8988T (cell line): ENCODE measurements around the gene NHEJ1.

Source experiments
- DNase-seq: peaks from one replicate; pipeline ENCODE4 v3.0.0; 2011

The NHEJ1 gene

DNA sequence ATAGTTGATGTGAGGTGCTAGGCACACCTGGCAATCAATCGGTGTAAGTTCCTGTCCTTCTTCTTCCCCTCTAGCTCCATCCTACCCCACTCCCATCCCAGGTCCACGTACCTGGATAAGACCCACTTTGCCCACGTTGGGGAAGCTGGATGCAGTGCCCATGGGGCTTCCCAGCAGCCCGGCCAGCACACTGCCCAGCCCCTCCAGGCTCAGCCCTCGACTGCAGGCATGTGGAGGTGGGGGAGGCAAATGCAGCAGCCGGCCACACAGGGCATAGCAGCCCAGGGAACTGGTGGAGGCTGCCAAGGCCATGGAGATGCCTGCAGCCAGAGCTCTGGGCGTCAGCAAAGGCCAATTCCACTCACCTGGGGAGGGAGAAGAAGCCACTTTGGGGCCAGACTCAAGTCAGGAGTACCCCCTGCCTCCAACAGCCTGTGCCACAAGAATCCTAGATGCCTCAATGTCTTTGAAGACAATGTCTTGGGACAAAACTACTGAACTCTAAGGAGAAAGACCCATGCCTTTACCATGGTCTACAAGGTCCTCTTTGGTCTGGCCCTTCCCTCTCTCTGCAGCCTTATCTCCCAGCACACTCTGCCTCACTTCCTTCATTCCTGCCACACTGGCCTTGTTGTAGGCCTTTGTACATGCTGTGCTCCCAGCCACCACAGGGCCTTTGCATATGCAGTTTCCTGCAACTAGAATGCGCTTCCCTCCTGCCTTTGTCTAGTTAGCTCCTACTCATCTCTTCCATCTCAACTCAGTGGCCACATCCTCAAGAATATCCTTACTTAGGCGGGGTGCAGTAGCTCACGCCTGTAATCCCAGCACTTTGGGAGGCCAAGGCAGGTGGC lies 4.7 kb upstream of the NHEJ1 start:
- no peak for DNase-seq

DNA sequence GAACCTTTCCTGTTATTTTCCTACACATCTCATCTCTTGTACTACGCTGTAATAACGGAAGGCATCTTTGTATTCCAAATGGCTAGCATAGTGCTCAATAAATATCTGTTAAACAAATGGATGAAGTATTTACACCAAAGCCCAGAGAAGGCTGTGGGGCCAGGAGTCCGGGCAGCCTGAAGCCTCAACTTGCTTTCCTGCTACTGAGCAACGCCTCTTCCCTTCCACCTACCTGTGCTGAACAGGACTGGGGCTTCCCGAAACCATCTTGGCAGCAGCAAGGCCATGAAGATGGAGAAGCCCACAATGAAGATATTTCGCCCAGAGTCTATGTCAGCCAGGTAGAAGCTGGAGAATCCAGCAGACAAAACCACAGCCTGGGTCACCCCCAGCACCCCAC lies 2.5 kb upstream of the NHEJ1 start:
- DNase-seq = no peak

DNA sequence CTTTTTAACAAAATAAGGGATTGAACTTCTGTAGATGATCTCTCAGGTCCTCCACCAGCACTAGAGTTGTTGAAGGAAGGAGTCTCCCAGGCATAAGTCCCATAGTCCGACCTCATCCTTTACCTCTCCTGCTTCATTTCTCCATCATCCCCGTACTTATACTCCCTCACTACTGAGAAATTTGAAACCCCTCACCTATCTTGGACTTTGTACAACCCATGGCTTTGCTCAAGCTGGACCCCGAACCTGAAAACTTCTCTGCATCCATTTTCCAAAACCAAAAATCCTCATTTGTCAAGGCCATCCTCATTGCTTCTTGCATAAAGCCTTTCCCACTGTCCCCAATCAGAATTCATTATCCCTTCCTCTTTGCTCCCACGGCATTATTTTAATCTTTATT lies 482 bp upstream of the NHEJ1 start:
- DNase-seq = no peak

DNA sequence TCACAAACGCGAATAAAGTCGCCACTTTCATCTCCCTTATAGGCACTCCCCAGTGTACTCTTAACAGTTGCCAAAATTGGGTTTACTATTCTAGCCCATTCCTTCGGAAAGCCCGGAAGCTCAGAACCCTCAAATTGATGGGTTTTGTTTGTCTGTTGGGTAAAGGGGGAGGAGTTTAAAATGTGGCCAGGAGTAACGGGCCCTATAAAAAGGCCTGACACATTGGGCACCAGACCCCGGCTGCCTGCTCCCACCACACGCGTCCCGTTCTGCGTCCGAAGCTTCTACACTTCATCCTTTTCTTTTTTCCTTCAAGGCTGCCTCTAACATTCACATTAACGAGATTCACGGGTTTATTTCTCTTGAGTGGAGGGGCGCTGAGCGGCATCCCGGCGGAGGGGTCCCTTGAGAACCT lies 837 bp downstream of the NHEJ1 start:
- no peak for DNase-seq

DNA sequence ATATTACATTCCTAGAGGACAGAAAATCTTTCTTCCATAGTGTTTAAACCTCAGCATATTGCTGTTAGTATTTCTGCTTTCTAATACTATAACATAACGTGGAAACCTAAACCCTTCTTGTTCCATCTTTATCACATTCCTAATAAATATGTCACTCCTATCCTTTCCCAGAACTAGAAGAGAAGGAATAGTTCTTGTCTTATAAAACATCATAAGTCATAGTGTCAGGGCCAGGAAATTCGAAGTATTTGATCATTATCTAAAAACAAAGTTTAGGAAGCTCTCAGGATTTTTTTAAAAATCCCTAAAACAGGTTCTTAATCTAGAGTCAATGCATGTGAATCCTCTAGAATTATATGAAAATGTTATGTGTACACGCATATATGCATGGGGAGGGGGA lies 2.0 kb downstream of the NHEJ1 start:
- no peak for DNase-seq

DNA sequence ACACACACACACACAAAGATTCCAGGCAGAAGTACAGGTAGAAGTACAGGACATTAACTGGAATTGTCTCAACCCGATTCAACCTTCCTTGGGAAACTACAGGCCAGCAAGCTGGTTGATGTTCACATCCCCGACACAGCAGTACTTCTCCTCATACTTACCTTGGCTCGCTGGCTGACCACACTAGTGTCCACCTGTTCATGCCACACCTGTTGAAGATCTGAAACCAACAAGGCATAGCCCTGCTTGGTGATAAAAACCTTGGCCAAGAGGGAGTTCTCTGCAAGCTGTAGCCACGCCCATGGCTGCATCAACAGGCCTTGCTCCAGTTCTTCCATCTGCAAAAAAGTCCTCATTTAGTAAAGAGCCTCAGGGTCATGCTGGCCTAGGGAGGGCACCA lies 2.6 kb downstream of the NHEJ1 start:
- no peak for DNase-seq

DNA sequence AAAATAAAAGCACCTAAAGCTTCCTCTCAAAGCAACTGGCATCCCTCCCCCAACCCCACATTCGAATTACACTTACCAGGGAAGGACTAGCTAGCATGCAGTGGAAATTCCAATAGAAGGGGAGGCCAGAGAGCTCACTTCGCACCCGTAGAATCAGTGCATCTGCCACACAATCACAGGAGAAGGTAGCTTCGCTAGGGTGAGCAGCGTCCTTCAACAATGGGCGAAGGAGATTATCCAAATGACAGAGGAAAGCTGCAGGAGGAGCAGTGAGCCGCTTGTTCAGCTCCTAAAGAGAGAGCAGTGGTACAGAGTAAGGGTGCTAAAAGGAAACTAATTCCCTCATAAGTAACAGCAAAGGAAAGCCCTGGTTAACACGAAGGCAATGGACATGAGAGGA lies 3.2 kb downstream of the NHEJ1 start:
- DNase-seq = no peak

DNA sequence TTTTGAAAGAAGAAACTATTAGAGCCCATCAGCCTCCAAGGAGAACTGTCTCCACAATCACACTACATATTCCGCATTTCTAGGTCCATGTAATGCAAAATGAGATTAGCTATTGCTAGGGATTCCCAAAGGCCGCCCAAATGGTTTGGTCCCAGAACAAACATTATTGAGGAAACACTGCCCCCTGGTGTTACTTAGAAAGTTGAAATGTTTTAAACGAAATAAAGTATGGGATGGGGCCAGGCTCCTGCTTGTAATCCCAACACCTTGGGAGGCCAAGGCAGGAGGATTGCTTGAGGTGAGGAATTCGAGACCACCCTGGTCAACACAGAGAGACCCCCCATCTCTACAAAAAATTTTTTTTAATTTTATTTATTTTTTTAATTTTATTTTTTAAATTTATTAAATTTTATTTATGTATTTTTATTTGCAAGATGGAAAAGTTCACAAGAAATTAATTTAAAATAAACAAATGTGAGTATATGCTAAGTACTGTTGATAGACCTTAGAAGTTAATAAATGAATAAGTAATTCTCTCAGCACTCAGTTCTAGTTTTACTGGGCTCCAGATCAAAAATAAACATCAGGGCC lies 5.5 kb downstream of the NHEJ1 start:
- peak; percentile 60 for DNase-seq

DNA sequence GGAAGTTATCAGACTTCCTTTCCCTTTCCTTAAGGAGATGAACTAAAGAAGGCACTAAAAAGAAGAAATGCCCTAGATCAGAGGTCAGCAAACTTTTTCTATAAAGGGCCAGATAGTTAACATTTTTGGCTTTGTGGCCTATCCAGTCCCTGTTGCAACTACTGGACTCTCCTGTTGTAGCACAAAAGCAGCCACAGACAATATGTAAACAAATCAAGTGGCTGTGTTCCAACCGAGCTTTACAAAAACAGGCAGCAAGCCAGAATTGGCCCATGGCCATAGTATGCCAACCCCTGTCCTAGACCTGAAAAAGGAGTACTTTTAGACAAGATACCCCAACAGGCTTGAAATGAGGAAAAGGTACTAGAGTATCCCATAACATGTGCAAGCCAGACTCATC lies 10.9 kb downstream of the NHEJ1 start:
- no peak for DNase-seq

DNA sequence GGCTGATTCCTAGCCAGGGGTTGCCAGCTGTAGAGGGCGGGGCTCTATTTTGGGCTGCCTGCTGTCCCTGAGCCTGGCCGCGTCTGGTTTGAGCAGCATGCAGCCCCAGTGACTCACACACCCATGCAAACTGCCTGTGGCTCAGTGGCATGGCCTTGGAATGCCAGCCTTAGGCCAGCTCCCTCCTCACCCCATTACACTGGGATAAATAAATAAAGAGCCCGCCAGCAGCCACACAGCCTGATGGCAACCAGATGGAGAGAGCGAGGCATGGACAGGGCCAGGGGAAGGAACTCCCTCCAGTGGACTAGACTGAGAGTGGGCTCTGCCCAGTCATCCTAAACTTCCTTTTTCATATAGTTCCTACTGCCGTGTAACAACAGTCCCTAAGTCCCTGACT lies 18.3 kb downstream of the NHEJ1 start:
- DNase-seq = no peak

DNA sequence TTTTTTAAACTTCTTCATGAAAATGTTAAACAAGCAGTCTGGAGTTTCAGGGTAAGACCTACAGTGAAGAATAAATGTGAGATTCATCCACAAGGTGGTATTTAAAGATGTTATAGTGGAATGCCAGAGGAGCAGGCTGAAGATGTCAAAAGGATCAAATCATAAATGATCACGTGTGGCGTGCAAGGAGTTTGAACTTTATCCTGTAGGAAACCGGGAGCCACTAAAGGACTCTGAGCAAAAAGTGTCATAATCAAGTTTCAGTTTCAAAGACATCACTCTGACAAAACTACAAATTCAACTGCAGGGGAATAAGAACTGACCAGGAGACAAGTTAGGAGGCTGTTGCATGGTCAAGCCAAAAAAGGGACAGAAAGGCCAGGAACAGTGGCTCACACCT lies 19.9 kb downstream of the NHEJ1 start:
- DNase-seq = no peak

DNA sequence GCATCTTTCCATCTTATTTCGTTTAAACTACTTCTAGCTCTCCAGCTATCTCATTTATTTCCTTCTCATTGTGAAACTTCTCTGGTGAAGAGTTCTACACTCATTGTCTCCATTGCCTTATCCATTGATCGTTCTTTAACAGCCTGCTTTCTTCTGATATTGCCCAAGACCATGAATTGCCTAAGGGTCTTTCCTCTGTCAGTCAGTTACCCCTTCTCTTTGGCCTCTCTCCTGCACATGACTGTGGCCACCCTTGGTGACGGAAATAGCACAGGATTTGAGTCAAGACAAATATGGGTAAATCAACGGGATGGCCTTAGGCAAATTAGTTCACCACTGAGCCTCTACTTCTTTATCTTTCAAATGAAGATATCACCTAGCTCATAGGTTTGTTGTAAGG lies 26.6 kb downstream of the NHEJ1 start:
- DNase-seq = no peak

DNA sequence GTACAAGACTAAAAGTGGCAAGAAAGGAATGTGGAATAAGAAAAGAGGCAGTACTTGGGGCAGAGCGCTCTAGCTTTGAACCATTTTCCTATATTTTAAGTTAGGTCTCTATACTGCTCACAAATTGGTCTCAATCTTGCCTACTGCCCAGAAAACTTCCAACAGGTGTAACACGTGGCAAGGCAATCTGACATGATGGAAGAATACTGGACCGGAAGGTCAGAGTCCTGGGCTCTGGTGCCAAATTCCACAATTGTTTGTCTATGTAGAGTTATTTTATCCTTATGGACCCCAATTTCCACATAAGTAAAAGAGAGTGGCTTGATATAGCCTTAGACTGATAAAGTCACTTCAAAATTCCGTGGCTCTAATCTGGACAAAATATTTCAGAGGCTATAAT lies 28.9 kb downstream of the NHEJ1 start:
- DNase-seq = no peak

DNA sequence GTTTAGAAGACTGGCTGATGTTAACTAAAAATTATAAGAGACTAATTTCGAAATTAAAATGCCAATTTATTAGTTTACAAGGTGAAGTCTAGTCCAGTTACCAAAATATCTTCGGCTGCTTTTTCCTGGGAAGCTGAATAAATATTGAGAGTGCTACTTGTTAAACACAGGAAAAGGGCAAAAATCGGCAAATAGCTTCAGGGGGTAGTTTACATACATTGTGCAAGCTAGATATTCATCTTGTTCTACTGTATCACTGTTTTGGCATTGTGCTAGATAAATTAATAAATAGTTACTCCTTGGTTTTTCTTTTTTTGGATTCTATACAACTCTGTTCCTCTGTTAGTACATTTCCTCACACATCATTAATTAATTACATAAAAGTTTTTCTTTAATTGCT lies 29.3 kb downstream of the NHEJ1 start:
- DNase-seq = no peak

DNA sequence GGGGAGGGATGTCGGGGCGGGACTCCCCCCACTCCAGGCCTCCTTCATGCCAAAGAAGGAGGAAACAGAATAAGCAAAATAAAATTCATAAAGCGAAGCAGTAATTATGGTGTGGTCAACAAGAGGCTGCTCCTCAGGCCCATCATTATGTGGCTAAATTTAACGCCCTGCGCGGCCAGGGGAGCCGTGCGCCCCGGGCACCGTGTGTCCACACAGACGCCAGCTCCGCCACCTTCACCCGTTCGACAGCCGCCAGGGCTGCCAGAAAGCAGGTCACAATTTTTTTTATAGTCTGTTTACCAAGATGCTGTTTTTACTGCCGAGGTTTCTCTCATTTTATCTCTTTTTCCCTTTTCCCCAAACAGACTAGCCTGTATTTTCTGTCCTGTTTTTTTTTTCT lies 31.0 kb downstream of the NHEJ1 start:
- DNase-seq = no peak

DNA sequence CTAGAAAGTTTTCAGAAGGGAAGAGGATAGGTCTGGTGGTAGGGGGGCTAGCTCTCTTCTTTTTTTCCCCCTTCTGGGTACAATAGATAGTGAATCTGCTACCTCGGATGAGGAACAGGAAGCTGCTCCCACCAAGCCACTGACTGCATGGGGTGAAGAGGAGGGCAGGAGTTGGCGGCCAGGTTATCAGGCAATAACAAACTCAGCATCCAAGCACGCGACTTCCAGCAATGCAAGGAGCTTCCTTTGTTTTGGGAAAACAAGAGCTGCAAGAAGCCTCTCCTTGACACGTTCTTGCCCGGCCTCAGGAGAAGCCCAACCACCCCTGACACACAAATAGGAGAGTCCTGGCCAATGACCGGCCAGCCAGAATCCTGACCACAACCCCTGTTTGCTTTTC lies 32.2 kb downstream of the NHEJ1 start:
- no peak for DNase-seq

DNA sequence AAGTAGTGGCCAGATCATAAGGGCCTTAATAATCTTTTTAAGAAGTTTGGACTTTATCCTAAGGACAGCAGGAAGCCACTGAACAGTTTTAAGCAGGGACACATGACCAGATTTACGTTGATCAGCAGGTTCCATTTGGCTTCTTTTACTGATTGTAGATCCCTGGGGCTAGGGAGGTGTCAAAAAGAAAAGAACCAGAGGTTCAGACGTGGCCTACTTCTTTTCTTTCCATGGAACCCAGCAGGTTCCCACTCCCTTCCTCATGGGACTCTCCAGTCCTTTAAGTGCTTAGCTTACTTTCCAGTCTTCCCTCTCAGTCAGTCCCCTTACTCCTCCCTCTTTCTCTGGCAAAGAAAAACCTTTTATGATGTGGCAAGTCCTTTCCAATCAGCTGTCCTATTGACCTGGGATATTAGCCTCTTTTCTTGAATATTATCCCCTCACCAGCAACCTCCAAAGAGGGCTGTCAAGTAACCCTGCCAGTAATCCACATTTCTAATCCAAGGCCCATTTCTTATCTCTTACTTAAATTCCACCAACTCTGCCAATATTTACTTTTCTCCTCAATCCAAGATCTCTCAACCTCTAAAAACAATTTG lies 33.5 kb downstream of the NHEJ1 start:
- no peak for DNase-seq

DNA sequence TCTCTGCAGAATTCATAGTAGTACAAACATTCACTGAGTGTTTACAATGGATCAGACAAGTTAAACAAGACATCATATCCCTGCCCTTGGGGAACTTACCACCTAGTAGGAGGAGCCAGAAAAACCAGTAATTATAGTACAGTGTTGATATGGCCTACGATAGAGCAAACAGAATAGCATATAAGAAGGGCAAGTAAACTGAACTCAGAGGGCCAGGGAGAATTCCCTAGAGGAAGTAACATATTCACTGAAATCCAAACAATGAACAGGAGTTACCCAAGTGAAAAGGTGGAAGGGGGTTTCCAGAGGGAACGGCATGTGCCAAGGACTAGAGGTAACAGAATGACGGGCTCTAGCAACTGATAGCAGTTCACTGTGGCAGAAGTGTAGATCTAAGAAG lies 34.1 kb downstream of the NHEJ1 start:
- no peak for DNase-seq

DNA sequence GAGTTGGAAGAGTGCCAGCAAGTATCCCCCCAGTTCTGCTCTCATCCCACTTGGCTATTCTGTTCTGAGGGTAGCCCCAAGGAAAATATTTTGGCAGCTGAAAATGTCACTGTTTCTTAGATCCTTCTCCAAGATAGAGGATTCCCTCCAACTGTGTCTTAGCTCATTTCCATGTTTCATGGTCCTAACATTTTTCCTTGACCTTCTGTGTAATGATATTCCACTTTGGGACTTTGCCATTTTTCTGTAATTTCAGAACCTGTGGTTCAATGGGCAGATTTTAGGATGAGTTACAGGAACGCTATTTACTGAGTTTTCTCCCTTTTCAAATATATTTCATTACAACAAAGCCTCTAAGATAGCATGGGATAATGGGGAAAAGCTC lies 34.7 kb downstream of the NHEJ1 start:
- DNase-seq = no peak

DNA sequence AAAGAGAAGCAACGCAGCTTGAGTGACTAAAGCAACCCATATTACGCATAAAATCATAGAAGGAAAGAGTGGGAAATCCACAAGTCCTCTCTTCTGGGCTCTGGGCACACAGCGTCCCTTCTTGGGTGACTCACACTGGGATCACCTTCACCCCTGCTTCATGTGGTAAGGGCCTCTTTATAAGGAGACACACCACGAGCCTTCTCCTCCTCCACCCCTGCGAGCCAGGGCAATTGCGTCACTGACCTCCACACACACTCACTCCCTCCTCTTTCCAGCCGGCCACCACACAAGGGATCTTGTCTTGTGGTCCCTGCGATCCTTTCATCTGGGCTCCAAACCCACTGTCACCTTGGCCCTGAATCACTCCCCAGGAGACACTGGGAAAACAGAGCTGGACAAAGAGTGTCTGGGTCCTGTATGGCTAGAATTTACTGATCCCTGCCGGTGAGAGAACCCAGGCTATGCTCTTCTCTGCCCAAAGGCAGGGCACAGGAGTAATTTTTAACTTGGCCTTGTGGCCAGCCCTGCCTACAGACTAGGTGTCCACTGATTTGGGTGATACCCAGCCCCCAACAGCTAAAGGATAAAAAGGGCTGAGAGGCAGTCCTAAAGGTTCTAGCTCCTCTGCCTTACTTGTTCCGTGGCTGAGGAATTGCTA lies 35.3 kb downstream of the NHEJ1 start:
- DNase-seq = no peak

DNA sequence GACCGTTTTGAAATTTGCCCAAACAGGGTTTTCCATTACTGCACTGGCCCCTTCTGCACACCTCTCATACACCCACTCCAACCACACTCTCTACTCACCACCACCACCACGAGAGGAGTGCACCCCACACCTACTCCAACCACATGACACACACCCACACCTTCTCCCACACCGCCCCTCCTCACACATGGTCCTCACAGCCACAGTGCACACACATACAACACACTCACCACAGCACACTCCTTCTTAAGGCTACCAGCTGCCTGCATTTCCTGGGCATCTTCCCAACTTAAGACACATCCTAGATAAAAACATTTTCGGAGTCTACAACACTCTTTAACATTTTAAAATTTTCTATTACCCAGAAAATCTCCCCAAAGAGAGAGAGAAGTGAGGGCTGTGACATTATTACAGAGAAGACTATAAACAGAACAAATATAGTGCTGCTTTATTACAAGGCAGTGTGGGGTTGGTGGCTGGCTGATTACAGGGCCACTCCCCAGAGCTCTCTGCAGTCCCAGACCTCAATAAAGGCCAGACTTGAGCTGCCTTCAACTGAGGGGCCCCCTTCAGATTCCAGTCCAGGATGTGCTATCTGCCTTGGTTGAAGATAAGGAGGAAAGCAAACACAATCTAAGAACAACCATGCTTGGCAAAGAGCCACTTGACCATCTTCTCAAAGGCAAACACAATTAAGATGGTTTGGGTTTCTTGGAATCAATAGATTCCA lies 36.1 kb downstream of the NHEJ1 start:
- DNase-seq = no peak

DNA sequence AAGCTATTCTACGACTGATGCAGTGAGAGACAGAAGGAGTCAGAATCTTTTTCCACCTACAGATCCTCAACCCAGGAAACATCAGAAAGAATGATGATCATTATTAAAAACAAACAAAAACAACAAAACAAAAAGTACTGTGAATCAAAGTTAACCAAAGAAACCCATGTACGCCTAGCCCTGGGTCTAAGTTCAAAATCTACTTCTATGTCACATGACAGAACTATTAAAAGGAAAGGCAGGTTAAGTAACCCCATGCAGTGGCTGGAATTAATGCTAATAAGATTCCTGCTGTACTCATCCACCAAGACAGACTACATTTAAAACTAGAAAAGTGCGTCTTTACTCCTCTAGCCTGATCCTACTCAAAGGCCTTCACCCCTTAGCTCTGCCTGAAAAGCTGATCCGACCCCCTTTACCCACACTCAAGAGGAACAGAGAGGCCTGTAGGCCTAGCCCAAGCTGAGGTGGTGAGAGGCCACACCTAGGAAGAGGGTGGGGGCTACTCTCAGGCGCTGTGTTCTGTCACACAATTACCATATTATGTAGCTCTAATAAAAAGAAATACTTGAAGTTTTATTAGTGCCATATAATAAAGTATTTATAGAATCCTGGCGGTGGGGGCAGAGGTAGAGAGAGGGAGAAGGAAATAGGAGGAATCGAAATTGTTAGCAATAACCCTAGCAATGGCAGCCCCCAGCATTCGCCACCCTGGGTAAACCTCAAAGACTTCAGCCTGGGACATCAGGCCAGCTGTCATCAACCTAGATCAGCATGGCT lies 37.1 kb downstream of the NHEJ1 start:
- no peak for DNase-seq
